Activated CD4-positive, CD25-positive, alpha-beta regulatory T cell treated with anti-CD3 and anti-CD28 coated beads, Interleukin-2, amount 50 U/mL, for 72 hours (primary cell): ENCODE measurements around the gene DNAAF2.

ENCODE experiments used
- DNase-seq: peaks from one replicate; pipeline ENCODE4 v3.0.0; 2021

DNAAF2 gene

DNA sequence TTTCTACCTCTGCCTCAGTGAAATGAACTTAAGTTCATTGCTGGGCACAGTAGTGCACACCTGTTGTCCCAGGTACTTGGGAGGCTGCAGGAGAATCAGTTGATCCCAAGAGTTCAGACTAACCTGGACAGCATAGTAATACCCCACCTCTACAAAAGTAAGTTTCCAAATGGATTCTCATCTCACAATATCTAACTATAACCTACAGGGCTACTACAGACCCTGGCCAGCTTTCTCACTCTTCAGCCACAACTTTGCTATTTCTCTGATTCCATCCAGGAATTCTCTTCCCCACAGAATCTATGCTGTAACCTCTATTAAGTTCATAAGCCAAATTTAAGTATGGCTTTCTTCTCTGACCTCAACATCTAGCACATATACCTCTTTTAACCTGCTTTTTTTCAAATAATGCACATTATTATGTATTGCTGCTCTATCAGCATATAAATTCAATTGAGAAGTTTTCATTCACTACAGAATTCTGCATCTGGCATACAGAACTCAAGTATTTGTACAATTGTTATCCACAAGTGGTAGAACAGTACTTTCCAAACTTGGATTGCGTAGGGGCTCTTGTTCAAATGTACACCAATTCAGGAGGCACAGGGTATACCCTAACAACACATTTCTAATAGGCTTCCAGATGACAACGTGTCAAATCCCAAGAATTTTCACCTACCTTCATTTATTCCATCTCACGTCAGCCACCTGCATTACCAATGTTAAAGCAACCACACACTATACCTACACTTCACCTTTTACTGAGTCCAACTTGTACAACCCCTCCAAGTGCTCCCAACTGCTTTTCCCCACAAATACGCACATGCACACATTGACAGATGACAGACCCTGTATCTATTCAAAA is 52.7 kb downstream of the DNAAF2 start:
- DNase-seq: no peak

DNA sequence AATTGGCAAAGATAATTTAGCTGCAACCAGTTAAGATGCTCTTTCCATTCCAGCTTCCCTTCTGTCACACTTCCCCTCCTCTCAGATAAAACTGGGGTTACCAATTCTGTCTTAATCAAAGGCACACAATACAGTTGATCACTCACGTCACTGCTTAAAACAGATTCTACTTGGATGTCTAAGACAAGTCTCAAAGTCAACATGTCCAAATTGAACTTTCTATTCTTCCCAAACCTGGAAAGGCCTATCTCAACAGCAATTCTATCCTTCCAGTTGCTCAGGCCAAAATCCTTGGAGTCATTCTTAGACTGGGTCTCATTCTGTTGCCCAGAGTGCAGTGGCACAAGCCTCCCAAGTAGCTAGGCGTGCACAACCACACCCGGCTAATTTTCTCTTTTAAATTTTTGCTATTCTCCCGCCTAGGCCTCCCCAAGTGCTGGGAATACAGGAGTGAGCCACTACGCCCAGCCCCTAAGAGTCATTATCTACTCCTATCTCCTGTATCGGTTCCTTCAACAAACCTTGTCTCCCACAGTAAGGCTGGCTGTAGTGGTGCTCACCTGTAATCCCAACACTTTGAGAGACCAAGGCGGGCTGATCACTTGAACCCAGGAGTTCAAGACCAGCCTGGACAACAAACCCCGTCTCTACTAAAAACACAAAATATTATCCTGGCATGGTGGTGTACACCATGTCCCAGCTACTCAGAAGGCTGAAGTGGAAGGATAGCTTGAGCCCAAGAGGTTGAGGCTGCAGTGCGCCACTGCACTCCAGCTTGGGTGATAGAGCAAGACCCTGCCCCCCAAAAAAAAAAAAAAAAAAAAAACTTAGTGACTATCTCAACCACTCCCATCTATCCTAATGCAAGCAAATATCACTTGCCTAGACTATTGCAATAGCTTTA is 53.6 kb downstream of the DNAAF2 start:
- DNase-seq: no peak

DNA sequence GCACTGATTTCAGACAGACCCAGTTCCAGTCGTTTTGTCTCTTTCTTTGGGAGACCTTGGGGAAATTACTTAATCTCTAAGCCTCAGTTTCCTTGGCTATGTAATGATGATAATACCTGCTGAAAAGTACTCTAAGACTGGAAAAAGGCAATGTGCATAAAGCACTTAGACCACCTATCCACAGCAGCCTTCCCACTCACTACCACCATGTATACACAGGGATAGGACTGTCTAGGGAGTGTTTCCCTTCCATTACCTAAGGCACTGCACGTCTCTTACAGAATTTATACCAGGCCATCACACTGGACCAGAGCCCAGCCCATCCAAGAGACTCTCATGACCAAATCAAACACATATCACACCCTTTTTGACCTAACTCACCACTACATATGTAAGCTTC is 55.2 kb downstream of the DNAAF2 start:
- DNase-seq: no peak

DNA sequence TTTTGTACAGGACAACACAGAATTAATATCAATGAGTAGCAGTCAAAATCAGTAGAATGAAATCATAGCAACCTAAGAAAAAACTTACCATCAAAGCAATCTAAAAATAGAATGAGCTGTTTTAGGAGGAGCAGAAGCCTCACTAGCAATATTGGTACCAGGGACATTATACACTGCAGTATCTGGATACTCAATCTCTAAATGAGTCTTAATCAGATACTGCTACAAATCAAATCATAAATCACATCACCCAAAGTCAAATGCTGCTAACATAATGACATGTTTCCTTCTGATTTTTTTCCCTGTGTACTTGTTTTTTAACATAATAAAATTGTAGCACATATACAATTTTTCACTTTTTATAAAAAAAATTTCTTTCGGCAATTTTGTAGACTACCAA is 56.9 kb downstream of the DNAAF2 start:
- no peak for DNase-seq
